ENCODE data around the gene ABCA13.

Gene ABCA13

GRCh38 chr7:48305661-48306060 lies 134.4 kb downstream of the ABCA13 start:
- no peak for DNase-seq

GRCh38 chr7:48307041-48307714 lies 135.9 kb downstream of the ABCA13 start:
- no peak for DNase-seq

GRCh38 chr7:48309720-48310119 lies 138.5 kb downstream of the ABCA13 start:
- no peak for DNase-seq

GRCh38 chr7:48311464-48312100 lies 140.3 kb downstream of the ABCA13 start:
- DNase-seq, result no peak

GRCh38 chr7:48312151-48312550 lies 140.9 kb downstream of the ABCA13 start:
- no peak for DNase-seq

- DNase-seq, result no peak
Measured at GRCh38 chr7:48316768-48317167, 145.5 kb downstream of the ABCA13 start.

GRCh38 chr7:48317360-48317759 lies 146.1 kb downstream of the ABCA13 start:
- DNase-seq, result no peak

- DNase-seq, result no peak
Measured at GRCh38 chr7:48321319-48322010, 150.2 kb downstream of the ABCA13 start.

- no peak for DNase-seq
Measured at GRCh38 chr7:48337012-48337621, 165.9 kb downstream of the ABCA13 start.

GRCh38 chr7:48337781-48338180 lies 166.5 kb downstream of the ABCA13 start:
- no peak for DNase-seq

GRCh38 chr7:48347230-48347825 lies 176.1 kb downstream of the ABCA13 start:
- DNase-seq, result no peak

- DNase-seq, result no peak
Measured at GRCh38 chr7:48350515-48350914, 179.3 kb downstream of the ABCA13 start.

GRCh38 chr7:48351900-48352299 lies 180.6 kb downstream of the ABCA13 start:
- DNase-seq, result no peak

- no peak for DNase-seq
Measured at GRCh38 chr7:48355346-48355745, 184.1 kb downstream of the ABCA13 start.

GRCh38 chr7:48360574-48360973 lies 189.3 kb downstream of the ABCA13 start:
- no peak for DNase-seq

GRCh38 chr7:48363174-48363573 lies 191.9 kb downstream of the ABCA13 start:
- DNase-seq, result no peak

- no peak for DNase-seq
Measured at GRCh38 chr7:48365010-48365409, 193.8 kb downstream of the ABCA13 start.

GRCh38 chr7:48366096-48366495 lies 194.8 kb downstream of the ABCA13 start:
- no peak for DNase-seq

- DNase-seq, result no peak
Measured at GRCh38 chr7:48376263-48376662, 205.0 kb downstream of the ABCA13 start.

GRCh38 chr7:48380921-48381320 lies 209.7 kb downstream of the ABCA13 start:
- no peak for DNase-seq

- DNase-seq, result no peak
Measured at GRCh38 chr7:48381571-48381970, 210.3 kb downstream of the ABCA13 start.

- no peak for DNase-seq
Measured at GRCh38 chr7:48384180-48384752, 213.0 kb downstream of the ABCA13 start.

GRCh38 chr7:48387932-48388331 lies 216.7 kb downstream of the ABCA13 start:
- no peak for DNase-seq

Measured in NCI-H1105 treated with DMSO at 0.1 percent for 48 hours (cell line).